ENCODE results near the gene IMPA2.
"Not testable (repeated sequence)": the region's sequence is repeated elsewhere in the genome, so short reads cannot be mapped to it uniquely, and the experiment has no call there.

The IMPA2 gene

DNA sequence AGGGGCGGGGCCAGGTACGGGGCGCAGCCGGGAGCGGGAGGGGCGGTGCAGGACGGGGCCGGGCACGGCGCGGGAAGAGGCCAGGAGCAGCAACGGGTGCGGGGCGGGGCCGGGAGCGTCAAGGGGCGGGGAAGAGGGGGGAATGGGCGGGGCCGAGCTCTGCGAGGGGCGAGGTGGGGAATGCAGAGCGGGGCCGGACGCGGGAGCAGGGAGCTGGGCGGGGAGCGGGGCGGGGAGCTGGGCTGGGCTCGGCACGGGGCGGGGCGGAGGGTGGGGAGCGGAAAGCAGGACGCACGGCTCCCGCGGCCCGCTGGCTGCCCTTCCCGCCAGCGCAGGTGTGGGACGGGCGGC is at the start of gene IMPA2:
Gene IMPA2, plus strand, starts transcription at position 316 of the 351 bp plus-strand sequence. CDS start 163 bp downstream, outside the sequence.
- peak; percentile 91 to 93 for DNase-seq

DNA sequence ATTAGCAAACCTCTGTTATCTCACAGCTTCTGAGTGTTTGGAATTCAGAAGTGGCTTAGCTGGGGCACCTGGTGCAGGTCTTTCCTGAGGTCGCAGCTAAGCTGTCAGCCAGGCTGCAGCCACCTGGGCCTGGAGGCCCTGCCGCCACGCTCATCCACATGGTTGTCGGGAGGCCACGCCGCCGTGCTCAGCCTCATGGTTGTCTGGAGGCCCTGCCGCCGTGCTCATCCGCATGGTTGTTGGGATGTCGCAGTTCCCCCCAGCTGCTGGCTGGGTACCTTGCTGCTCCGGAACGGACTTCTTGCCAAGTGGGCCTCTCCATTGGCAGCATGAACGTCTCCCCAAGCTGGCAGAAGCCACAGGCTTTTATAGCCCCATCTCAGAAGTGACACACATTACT is 48.9 kb upstream of the IMPA2 start:
- DNase-seq, result no peak

GRCh38 chr18:11937874-11938478 is 43.3 kb upstream of the IMPA2 start:
- DNase-seq, result peak; percentile 37 to 52

GRCh38 chr18:11940956-11941355 is 40.4 kb upstream of the IMPA2 start:
- DNase-seq, result no peak

DNA sequence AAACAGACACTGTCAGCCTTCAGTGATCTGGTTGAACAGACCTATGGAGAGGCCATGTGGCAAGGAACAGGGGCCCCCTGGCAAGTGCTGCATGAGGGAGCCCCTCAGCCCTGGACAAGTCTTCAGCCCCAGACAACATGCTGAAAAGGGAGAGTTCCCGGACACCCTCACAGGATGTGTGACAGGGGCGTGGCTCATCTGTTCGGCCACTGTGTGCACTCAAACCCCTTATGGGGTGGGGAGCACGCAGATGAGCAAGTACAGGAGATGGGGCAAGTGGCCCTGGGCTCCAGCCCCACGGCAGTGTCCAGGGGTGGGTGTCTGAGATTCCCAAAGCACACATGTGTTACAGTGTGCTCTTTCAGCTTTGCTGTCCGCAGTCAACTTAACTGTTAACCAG is 37.8 kb upstream of the IMPA2 start:
- no peak for DNase-seq

DNA sequence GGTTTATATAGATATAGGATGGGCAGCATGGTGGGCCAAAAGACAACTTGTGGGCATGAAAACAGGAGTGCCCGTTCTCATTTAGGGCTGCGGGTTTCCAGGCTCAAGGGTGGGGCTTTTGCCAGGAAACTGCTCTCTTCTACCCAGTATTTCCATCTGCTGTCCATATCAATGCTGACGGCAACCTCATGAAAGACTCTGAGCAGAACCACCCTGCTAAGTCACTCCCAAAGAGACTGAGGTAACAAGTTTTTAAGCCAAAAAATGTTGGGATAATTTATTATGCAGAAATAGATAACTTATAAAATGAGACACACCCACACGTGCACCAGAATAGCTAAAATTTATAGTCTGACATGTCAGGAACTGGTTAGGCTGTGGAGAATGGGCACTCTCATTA is 37.1 kb upstream of the IMPA2 start:
- no peak for DNase-seq

DNA sequence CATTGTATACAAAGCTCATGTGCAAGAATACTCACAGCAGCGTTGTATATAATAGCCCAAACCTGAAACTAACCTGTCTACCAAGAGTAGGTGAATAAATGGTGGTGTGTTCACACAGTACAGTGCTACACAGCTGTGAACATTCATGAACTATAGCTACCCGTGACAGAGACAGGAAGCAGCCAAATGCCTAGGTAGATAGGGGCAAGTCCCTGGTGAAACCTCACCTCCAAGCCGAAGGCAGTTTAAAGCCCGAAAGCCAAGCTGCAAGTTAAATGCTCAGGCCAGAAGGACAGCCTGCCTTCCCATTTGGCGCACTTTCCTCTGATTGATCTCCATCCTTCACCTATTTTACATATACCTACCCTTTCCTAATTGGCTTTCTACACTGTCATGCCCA is 36.5 kb upstream of the IMPA2 start:
- DNase-seq, result no peak

- not testable (repeated sequence) for DNase-seq
These were observed 35.3 kb upstream of the IMPA2 start for GRCh38 chr18:11945834-11946659.

DNA sequence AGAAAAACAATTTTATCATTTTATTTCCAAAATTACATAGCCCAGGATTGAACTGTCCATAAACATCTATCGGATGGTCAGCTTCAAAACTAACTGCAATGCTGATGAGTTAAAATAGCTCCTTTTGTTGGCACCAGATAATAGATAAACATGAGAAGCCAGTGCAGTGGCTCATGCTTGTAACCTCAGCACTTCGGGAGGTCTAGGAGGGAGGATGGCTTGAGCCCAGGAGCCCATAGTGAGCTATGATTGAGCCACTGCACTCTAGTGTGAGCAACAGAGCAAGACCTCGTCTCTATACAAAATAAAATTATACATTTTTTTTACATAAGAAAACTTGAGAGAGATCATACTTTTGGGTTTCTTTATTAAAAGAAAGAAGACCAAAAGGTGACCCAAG is 34.6 kb upstream of the IMPA2 start:
- no peak for DNase-seq

DNA sequence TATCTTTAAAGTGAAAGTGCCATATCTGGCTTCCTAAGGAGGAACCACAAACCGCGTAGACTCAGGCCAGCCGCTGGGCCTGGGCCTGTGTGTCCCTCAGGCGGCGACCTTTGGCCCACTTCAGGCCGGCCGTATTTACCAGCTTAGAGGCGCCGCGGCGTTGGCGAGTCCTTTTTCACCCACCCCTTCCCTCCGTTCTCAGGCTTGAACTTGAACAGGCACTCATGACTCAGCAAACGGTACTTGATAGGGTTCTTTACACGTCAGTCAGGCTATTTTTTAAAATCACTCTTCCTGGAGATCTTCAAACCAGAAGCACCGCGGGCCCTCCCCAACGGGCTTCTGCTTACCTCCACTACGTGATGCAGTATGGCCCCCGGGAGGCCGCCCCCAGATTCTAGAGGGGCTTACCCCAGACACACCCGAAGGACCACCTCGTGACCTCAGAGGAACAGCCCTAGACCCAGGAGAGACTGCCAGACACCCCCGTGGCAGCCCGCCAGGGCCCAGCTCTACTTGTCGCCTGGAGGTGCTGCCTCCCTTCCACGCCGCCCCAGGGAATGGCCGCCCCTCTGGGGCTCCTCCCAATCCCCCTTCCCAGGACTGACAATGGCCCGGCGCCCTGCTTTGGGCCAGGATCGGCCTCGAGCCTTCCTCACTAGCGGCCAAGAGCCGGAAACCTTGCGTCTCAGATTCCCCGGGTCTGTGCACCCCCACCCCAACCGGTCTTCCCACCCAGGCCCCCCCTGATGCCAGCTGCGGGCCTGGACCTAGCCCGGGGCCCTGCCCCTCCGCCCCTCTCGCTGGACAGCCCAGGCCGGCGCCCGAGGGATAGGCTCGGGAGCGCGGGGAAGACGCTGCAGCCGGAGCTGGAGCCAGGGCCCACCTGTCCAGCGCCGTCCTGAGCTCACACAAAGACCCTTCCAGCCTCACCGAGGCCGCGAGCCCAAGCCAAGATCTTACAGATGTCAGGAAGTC is 33.8 kb upstream of the IMPA2 start:
- peak; percentile 79 to 92 for DNase-seq

DNA sequence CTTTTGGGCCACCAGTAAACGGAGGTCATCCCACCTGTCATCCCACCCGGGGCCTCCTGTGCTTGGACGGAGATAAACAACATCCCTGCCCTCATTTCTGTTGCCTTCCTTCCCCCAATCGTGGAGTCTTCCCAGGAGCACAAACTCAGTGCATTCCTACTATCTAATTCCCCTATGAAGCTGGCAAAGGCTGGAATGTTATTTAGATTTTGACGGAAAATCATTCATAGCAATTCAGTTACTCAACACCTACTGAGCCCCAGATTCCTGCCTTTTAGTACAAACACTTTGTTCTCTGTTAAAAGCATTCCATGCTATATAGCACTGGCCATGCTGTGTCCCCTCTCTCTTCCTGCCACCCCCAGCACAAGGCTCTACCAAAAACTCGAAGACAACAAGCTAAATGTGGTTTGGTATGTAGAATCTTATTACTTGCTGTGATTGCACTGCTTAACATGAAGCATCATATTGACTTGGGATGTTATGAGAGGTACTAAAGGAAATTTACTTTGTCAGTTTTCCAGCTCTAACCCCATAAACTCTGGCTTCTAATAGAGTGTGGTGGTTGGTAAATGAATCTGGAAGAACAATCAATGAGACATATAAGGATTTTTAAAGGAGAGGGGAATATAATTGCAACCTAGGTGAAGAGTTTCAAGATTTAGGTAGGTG is 32.3 kb upstream of the IMPA2 start:
- DNase-seq, result no peak

- no peak for DNase-seq
These were observed 30.5 kb upstream of the IMPA2 start for GRCh38 chr18:11950824-11951223.

DNA sequence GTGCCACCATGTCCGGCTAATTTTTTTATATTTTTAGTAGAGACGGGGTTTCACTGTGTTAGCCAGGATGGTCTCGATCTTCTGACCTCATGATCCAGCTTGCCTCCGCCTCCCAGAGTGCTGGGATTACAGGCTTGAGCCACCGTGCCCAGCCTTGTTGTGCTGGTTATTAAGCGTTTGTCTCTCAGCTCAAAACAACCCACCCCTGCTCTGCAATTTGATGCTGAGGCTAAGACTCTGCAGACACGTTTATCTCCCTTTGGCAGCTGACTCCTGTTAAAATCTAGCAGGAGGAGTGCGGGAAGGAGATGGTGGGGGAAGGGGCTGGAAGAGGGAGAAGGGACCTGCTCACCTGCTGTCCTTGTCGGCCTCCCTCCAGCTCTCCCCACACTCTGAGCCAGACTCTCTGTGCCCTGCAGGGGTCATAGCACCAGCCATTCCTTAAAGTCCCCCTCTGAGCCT is 29.9 kb upstream of the IMPA2 start:
- DNase-seq, result no peak

DNA sequence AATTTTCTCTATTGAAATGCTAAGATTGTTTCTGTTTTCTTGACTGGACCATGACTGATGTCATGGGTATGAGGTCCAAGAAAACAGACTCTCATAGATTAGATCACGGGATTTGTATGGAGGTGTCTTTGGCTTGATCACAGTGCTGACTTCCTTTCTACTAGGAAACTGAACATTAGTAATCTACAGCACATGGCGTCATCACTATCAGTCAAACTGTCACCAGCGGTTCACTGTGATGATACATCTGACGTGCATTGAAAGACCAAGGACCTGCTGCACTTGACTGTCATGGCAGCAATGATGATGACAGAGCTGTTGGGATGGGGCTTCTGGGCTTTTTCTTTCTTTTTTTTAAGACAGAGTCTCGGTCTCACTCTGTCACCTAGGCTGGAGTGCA is 28.2 kb upstream of the IMPA2 start:
- DNase-seq, result no peak

DNA sequence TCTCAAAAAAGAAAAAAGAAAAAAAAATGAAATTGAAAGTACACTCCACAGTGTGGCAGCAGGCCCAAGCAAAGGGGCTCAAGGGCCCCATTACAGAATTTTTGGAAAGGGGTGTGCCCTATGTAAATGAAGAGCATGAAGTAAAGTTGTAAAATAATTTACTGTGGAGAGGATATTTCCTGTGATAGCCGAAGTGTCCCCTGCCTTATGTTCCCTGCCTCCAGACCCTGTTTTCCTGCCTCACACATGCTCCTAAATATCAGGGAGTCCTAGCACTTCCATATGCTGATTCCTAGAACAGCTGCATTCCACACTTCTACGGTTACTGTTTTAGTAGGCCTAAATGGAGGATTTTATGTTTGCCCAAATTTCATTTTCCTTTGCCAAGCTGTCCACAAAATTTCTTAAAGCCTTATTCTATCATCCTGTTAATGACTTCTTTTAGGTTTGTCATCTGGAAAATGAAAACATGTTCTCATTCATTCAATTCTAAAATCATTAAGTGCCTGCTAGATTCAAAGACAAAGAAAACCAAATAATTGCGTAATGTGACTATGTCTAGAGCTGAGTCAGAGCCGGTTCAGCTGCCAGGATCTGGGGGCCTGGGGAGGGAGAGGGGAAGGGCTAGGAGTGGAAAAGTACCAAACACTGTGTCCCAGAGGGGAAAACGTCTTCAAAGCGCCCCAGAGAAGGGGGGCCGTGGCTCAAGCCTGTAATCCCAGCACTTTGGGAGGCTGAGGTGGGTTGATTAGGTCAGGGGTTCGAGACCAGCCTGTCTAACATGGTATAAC is 25.9 kb upstream of the IMPA2 start:
- peak; percentile 36 to 78 for DNase-seq

GRCh38 chr18:11956371-11957308 is 24.7 kb upstream of the IMPA2 start:
- DNase-seq, result no peak

- DNase-seq, result no peak
These were observed 23.7 kb upstream of the IMPA2 start for GRCh38 chr18:11957636-11958035.

DNA sequence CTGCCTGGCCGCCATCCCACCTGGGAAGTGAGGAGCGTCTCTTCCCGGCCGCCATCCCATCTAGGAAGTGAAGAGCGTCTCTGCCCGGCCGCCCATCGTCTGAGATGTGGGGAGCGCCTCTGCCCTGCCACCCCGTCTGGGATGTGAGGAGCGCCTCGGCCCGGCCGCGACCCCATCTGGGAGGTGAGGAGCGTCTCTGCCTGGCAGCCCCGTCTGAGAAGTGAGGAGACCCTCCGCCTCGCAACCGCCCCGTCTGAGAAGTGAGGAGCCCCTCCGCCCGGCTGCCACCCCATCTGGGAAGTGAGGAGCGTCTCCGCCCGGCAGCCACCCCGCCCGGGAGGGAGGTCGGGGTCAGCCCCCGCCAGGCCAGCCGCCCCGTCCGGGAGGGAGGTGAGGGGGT is 21.7 kb upstream of the IMPA2 start:
- not testable (repeated sequence) for DNase-seq

DNA sequence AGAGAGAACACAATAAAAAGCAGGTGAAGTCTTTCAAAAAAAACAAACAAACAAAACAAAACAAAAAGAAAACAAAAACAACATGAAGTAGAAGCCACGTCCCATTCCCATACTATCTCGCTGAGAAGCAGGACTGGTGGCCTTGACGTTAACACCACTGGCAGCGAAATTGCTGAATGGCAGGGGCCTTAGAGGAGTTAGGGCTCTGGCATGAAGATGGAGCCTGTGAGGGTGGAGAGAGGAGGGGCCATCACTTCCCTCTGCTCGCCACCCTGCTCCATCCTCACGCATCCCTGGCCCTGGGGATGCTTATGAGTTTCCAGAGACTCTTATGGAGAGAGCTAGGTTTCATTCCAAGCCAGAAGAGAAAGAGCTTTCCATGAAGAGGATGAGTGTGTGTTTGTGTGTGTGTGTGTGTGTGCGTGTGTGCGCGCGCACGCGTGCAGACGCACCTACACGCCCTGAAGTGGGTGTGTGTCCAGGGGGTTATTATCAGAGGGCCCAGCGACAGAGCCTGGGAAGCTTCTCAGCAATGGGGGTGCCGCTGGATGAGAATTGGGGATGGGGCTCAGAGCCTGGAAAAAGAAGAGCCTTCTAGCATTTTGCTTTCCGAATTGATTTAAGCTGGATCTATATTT is 20.4 kb upstream of the IMPA2 start:
- DNase-seq, result no peak

DNA sequence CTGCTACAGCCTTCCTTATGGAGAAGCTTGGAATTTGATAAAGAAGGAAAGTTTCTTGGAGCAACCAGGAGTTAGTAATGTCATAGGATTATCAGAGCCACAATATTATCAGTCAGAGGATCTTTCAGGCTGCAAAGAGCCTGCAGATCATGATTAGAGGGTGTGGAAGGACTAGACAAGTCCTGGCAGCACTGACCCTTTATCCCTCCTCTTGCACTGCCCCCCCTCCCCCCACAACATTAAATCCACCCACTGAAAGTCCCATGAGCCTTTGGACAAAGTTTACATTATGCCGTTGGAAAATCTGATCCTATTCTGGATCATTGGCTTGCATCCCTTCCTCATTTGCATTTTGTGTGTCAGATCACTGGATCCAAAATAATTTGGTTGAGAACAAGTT is 18.7 kb upstream of the IMPA2 start:
- no peak for DNase-seq
